ENCODE results near the gene SOCS1.

The SOCS1 gene

GRCh38 chr16:11298143-11298900 is 42.3 kb upstream of the SOCS1 start:
- TF ChIP-seq CTCF (IDR thresholded peaks at IDR 0.05) (no peak), ZFX (IDR thresholded peaks at IDR 0.05; ENCODE audit: borderline replicate concordance) (no peak)
- H3K27ac ChIP-seq = no peak overlapping the region

- no peak overlapping the region for H3K27ac ChIP-seq
- TF ChIP-seq ZFX (IDR thresholded peaks at IDR 0.05; ENCODE audit: borderline replicate concordance) = no peak
- TF ChIP-seq CTCF (IDR thresholded peaks at IDR 0.05) = peak; percentile 21; the same call in 1 of the 2 replicates
These were observed 41.6 kb upstream of the SOCS1 start for GRCh38 chr16:11297492-11298142.

GRCh38 chr16:11296706-11297491 is 40.9 kb upstream of the SOCS1 start:
- no peak overlapping the region for H3K27ac ChIP-seq
- no peak for TF ChIP-seq CTCF (IDR thresholded peaks at IDR 0.05)
- TF ChIP-seq ZFX (IDR thresholded peaks at IDR 0.05; ENCODE audit: borderline replicate concordance) = no peak

- no peak for TF ChIP-seq CTCF (IDR thresholded peaks at IDR 0.05)
- TF ChIP-seq ZFX (IDR thresholded peaks at IDR 0.05; ENCODE audit: borderline replicate concordance) = no peak
- H3K27ac ChIP-seq = no peak overlapping the region
These were observed 40.3 kb upstream of the SOCS1 start for GRCh38 chr16:11296351-11296705.

- TF ChIP-seq CTCF (IDR thresholded peaks at IDR 0.05) = no peak
- TF ChIP-seq ZFX (IDR thresholded peaks at IDR 0.05; ENCODE audit: borderline replicate concordance) = no peak
- H3K27ac ChIP-seq = no peak overlapping the region
These were observed 39.7 kb upstream of the SOCS1 start for GRCh38 chr16:11295672-11296071.

GRCh38 chr16:11292076-11292748 is 36.2 kb upstream of the SOCS1 start:
- no peak overlapping the region for H3K27ac ChIP-seq
- no peak for TF ChIP-seq CTCF (IDR thresholded peaks at IDR 0.05)
- TF ChIP-seq ZFX (IDR thresholded peaks at IDR 0.05; ENCODE audit: borderline replicate concordance) = no peak
